Brain pericyte (primary cell): ENCODE results near the gene ATG2B.
A peak's percentile ranks its signal among the peaks of the same experiment; 100 is the strongest.

Experiments used
- DNase-seq: peaks from one replicate; pipeline ENCODE4 v3.0.0-alpha.2; 2012; ENCODE audit warnings: low read depth, low spot score

The ATG2B gene, protein sequence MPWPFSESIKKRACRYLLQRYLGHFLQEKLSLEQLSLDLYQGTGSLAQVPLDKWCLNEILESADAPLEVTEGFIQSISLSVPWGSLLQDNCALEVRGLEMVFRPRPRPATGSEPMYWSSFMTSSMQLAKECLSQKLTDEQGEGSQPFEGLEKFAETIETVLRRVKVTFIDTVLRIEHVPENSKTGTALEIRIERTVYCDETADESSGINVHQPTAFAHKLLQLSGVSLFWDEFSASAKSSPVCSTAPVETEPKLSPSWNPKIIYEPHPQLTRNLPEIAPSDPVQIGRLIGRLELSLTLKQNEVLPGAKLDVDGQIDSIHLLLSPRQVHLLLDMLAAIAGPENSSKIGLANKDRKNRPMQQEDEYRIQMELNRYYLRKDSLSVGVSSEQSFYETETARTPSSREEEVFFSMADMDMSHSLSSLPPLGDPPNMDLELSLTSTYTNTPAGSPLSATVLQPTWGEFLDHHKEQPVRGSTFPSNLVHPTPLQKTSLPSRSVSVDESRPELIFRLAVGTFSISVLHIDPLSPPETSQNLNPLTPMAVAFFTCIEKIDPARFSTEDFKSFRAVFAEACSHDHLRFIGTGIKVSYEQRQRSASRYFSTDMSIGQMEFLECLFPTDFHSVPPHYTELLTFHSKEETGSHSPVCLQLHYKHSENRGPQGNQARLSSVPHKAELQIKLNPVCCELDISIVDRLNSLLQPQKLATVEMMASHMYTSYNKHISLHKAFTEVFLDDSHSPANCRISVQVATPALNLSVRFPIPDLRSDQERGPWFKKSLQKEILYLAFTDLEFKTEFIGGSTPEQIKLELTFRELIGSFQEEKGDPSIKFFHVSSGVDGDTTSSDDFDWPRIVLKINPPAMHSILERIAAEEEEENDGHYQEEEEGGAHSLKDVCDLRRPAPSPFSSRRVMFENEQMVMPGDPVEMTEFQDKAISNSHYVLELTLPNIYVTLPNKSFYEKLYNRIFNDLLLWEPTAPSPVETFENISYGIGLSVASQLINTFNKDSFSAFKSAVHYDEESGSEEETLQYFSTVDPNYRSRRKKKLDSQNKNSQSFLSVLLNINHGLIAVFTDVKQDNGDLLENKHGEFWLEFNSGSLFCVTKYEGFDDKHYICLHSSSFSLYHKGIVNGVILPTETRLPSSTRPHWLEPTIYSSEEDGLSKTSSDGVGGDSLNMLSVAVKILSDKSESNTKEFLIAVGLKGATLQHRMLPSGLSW (N-terminal part only)

DNA sequence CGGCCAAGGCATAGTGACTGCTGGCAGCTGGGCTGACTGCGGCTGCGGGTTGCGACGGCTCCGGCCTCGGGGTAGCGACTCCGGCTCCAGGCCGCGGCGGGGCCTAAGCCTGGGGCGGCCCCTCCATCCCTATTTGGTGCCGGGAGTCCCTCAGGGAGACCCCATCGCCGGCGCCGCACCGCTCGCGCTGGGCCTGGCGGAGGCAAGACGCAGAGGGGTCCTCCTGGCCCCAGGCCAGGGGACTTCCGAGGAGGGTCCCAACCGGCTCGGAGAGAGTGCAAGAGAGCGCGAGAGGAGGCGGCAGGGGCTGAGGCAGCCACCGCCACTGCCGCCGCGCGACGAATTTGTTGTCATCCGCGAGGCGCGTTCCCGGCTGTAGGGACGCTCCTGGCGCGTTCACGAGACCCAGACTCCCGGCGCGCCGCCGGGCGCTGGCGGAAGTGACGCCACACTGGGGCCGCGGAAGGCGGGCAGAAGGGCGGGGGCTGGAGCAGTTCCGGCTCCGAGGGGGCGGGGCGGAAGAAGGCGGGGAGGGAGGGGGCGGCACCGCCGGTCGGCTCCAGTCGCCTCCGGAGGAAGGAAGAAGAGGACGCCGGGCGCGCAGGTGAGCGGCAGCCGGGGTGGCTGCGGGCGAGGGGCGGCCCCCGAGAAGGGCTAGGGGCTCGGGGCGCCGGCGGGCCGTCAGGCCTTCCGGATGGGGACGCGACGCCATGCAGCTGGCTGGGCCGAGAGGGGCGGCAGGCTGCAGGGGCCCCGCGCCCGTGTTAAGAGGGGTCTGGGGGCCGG lies at the start of gene ATG2B, which contains the start of gene GSKIP:
Gene ATG2B (minus strand): TSS at position 377 of the 786 bp plus-strand sequence. CDS start 365 bp downstream, at position 12.
Gene GSKIP (plus strand): TSS at position 562 of the 786 bp plus-strand sequence. CDS start 18,722 bp downstream, outside the sequence.
- peak; percentile 53 for DNase-seq

DNA sequence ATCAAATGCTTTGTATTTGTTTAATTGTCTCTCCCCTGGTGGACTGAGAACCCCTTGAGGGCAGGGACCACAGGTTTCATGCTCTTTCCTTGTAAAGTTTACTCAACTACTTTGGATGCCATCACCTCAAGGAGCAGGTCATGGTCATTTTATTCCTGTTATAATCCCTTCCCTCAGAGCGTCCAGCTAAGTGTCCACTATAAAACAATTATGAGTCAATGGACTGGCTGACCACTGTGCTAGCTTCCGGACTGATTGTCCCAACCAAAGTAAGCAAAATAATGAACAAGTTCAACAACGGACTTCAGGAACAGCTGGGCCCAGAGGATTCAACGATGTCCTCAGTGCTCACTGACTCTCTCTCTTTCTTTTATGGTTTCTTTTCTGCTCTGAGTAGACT lies 47.0 kb upstream of the ATG2B start:
- DNase-seq: no peak

DNA sequence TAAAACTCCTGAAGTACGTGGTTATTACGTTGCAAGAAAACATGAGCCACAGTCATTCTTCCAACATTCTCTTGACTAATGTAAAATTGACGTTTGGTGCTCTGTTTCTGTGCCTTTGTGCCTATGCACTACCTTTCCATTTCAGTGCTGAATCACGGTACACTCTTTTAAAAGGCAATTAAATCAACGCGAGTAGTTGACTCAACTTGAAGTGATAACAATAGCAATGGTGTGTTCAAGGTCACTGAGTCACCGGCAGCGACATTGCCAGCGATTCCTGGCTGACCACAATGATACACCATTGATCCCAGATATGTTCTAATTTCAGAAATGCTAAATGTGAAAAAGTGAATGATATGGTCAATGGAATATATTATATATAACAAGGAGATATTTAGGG lies 46.6 kb upstream of the ATG2B start:
- no peak for DNase-seq

DNA sequence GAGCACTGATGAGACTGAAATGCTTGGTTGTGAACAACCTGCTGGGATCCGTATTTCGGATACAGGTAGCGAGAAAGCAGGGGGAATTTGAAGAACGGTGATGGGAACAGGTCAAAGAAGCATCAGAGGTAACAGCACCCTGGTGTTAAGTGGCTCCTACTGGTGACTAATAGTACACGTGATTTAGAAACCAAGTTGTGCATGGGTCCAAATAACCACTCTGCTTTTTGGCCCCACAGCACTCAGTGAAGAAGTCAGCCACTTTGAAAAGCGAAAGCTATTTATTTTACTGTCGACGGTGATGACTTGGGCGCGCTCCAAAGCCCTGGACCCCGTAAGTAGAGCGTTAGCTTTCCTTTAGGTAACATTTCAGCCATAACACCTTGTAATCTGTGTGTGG lies 45.5 kb upstream of the ATG2B start:
- DNase-seq: no peak

DNA sequence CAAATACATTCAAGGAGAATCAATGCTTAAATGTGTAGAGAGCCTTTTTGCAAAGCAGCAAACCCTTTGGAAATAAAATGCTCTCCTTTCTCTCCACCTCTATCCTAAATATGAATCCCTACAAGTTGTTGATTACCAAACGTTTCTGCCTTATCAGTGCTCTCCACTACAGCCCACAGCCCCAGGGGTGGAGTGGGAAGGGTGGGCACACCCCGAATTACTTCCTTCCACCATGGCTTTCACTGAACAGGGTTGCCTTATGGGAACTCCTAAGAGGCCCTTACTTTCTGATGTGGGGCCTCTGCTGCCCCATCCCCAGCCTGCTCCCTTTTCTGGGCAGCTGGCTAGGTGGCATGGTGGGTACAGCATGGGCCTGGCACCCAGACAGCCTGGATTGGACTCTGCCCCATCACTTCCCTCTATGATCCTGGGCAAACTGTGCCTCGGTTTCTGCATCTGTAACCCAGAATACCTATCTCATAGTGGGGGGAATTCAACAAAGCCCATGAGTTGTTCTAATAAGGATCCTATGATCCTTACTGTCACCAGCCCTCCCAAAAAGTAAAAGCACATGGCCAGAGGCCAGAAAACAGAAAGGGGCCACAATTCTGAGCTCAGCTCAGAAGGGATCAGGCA lies 44.9 kb upstream of the ATG2B start:
- DNase-seq: no peak

DNA sequence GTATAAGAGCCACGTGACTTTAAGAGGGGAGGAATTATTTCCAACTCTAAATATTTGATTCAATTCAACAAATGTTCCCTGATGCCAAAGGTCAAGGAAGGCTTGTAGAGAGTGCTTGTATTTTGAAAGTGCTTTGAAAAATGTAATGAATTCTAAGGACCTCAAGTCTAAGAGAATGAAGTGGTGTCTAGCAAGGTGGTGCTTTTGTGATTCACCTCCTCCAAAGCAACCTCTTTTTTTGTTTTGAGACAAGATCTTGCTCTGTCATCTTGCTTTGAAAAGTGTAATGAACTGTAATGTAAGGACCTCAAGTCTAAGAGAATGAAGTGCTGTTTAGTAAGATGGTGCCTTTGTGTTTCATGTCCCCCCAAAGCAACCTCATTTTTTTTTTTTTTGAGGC lies 42.5 kb upstream of the ATG2B start:
- DNase-seq: no peak

DNA sequence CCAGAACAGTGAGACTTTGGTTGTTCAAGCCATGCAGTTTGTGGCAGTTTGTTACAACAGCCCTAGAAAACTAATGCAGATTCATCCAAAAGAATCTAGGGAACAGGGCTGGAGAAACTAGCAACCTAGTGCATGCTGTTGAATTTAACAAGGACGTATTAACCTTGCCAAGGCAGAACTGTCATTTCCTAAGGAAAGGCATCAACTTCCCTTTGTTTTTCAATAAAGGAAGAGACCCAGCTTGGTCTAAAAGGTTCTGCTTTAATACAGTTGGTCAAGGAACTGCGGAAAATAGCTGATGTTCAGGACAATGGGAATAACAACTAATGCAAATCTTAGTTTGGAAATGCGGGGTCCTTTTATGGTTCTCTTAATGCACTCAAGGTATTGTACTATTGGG lies 40.3 kb upstream of the ATG2B start:
- DNase-seq: no peak

DNA sequence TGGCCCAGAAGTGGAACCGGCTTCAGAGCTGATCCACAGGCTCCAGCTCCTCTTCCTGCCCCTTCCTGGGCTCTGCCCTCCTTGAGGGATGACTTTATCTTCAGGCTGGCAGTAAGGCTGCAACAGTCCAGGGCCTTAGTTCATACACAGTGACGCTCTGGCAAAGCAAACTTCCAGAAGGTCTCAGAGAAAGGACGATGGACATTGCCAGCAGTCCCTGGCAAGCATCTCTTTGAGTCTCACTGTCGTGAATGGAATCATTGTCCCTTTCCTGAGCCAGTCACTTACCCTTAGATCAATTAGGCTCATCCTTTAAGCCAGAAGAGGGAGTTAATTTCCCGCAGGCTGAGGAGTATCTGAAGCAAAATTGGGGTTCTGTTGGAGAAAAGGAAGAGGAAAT lies 37.4 kb upstream of the ATG2B start:
- no peak for DNase-seq

DNA sequence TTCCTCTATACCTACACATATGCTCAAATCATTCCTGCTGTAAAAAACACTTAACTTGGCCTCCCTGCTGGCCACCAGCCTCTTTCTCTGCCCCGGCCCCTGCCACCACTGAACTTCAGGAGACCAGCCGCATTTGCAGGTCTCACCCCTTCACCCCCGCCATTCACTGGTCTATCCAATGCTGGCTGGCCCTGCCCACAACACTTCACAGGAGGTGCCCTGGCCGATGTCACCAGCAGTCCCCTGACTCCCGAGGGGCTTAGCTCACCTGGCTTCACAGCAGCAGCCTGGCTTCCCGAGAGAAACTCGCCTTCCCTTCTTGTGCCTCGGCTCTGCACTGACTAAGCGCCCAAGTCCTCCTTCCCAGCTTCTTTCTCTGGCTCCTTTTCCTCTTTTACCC lies 36.3 kb upstream of the ATG2B start:
- DNase-seq: no peak

DNA sequence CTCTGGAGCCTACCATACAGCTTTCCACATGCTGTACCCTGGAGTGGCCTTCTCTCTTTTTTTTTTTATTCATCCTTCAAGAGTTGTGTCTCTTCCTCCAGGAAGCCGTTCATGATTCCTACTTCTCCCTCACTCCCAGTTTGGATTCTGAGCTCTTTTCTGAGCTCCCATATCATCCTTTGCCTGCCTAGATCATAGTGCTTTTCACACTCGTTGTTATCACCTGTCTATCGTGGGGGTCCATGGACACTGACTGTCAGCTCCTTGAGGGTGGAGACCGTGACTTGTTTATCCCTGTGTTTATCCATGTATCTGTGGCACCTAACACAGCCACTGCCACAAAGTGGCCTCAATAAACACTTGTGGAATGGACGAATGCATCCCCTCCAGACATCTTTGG lies 35.8 kb upstream of the ATG2B start:
- DNase-seq: no peak

DNA sequence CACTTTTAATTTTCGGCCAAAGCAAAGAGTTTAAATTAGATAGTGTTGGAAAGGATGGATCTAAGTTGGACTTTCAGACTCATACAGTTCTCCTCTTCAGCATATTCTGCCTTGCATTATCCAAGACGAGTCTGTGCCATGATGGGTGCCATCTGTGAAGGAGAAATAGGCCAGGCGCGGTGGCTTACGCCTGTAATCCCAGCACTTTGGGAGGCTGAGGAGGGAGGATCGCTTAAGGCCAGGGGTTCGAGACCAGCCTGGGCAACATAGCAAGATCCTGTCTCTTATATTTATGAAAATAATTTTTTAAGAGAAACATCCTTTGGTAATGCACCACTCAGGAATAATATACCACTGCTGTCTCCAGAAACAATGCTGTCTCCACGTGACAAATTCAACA lies 35.3 kb upstream of the ATG2B start:
- no peak for DNase-seq

DNA sequence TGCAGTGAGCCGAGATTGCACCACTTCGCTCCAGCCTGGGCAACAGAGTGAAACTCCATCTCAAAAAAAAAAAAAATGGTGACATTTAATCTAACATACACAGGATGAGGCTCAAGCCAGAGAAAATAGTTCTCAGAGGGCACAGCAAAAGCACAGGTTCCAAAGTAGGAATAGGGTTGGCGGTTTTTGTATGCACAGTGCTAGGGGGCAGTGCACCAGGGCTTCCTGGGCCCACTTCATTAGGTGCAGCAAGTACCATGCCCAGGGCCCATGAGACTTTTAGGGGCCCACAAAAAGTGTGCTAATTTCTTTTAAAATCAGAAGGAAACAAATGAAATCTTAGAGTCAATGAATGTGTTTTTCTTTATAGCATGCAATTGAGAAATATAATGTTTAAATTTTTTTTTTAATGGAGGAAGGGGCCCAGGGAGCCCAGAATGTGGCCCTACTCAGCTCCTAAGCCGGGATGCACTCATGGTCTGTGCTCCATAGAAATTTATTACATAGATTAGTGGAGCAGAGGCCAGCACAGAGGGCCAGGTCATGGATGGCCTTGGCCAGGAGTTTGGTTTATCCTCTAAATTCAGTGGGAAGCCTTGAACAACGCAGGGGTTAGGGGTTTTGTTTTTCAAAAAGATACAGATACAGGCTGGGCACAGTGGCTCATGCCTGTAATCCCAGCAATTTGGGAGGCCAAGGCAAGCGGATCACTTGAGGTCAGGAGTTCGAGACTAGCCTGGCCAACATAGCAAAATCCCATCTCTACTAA lies 31.1 kb upstream of the ATG2B start:
- DNase-seq: no peak

DNA sequence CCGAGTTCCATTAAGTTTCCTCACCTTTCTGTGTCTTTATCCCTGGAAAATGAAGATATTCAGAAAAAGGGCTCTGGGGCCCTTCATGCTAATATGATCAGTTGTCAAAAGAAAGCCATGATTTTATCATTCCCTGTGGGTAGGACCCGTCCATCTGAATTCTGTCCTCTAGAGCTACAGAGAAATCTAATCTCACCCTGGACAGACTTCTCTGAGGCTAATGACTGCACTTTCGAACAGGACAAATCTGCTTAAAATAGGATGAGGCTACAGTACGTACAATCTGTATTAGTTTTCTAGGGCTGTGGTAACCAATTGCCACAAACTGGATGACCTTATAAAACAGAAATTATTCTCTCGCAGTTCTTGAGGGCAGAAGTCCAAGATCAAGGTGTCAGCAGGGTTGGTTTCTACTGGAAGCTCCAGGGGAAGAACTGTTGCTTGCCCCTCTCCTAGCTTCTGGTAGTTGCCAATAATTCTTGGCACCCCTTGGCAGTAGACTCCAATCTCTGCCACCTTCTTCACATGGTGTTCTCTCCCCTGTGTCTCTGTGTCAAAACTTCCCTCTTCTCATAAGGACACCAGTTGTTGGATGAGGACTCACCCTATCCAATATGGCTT lies 30.0 kb upstream of the ATG2B start:
- no peak for DNase-seq

DNA sequence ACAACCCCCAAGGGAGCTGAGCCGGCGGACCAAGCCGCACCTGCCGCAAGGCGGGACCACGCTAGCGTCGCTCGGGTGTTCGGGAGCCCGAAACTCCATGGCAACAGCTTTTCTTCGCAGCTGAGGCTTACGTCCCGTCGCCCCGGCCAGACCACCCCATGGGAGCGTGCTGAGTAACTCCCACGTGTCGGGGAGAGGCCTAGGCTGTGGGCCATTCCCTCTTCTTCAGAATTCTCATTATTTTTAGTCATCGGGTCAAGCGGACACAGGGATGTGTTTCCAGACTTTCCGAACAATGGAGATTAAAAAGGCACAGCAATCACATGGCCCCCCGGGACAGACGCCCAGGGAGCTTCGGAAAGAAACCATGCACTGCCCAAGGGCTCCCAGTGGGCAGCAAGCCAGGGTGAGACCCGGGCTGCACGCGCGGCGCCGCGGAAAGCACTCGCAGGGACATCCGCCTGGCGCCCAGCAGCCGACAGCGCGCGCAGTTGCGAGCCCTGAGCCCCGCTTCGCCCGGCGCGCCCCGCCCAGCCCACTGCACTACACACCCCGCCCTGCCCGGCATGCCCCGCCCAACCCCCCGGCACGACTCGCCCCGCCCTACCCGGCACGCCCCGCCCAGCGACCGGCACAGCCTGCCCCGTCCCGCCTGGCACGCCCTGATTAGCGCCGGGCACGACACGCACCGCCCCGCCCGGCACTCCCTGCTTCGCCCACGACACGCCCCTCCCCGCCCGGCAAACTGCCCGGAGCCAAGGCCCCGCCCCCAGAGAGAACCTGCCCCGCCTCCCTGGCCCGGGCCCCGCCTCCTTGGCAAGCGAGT lies 28.4 kb upstream of the ATG2B start:
- peak; percentile 79 for DNase-seq

DNA sequence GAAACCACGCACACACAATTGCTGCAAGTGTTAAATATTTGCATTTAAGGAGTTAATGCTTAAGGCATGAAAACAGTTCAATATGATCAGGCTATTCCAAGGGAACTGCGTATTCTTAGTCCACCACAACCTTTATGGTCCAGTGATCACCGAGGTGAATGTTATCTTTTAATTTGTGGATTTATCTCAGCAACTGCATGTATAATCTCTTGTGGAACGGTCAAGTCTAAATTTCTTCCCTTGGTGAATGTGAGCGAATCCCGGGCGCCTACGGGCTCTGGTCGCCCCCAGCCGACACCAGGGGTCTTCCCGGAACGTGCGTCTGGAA lies 27.8 kb upstream of the ATG2B start:
- no peak for DNase-seq

DNA sequence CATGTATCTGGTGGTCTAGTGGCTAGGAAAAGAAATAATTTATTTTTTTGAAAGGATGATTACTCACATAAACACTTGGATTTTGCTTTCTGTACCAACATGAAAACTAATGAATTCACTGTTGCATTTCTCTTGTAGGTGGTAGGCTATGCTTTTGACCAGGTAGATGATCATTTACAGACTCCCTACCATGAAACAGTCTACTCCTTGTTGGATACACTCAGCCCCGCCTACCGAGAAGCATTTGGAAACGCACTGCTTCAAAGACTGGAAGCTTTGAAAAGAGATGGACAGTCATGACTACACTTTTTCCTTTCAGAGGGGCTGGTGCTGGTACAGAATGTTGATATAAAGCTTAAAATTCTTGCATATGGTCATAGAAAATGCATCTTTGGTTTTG lies 22.2 kb upstream of the ATG2B start:
- no peak for DNase-seq

DNA sequence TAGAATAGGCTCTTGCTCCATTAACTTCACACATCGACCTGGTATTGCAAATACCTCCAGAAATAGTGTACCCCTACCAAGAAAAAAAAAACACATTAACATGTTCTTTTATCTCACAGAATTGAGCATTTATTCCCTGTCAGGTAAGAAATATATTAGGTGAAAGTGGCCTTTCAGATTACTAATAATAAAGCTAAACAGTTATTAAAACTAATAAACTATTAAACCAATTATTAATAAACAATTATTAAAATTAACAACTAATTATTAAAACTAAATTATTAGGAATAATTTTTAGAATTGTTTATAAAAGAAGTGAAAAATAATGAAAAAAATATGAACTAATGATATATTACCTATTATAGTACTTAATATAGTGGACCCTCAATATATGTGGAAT lies 21.6 kb upstream of the ATG2B start:
- DNase-seq: no peak

DNA sequence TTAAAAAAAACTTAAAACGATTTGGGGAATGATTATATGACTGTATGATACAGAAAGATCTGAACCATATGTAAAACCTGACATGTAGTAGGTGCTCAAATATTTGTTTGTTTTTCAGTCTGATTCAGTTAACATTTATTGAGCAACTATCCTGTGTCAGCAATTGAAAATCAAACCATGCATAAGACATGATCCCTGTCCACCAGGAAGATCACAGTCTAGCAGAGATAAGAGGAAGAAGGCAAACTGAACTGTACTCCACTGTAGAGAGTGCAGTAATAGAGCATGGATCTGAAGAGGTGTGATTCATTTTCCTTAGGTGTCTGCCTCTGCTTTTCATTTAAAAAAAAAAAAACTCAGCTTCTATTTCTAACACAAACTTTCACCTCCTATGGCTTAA lies 20.9 kb upstream of the ATG2B start:
- no peak for DNase-seq

DNA sequence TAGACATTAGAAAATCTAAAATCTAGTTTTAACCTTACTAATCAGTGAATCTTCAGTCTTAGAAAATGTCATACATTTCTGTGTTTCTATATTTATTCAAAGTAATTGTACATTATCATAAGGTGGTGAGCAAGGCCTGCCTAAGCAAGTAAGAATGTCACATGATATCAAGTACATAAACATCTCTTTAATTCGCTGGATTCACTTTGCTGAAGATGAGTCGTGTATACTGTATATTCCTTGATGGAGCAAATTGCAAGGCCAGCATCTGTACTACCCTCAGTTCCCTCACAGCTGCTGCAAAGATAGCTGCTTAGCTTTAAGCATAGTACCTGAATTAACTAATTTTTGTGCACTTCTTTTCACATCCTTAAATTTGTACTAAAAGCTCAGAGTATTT lies 20.3 kb upstream of the ATG2B start:
- no peak for DNase-seq
